Muscle of leg (tissue), 11 donors: ENCODE data around the gene ZNF492. TPM values are rescaled to one million over a fixed set of nuclear protein-coding genes. Genes with fewer than 3 reads are reported as not detected.
"Not testable (repeated sequence)": the region's sequence is repeated elsewhere in the genome, so short reads cannot be mapped to it uniquely, and the experiment has no call there.

Experiments used
- DNase-seq: peaks from one replicate; pipeline ENCODE4 v3.0.0; 2013
- H3K27ac ChIP-seq: one replicate; pipeline ENCODE4 v1.5.1; 2013; ENCODE audit warnings: mild to moderate bottlenecking, low read length, control low read depth
- H3K27me3 ChIP-seq: one replicate; pipeline ENCODE4 v1.6.1; 2013; ENCODE audit warnings: low read length; ENCODE audit not compliant: control insufficient read depth, insufficient read depth
- H3K36me3 ChIP-seq: one replicate; pipeline ENCODE4 v1.6.1; 2013; ENCODE audit warnings: low read length; ENCODE audit not compliant: control insufficient read depth, insufficient read depth
- H3K4me1 ChIP-seq: one replicate; pipeline ENCODE4 v1.6.1; 2013; ENCODE audit warnings: low read length; ENCODE audit not compliant: control insufficient read depth, insufficient read depth
- H3K4me3 ChIP-seq: one replicate; pipeline ENCODE4 v1.5.1; 2013; ENCODE audit warnings: low read length, control low read depth
- H3K9me3 ChIP-seq: replicated peaks from 2 replicates; pipeline ENCODE4 v1.6.1; 2013; ENCODE audit warnings: low read depth, low read length; ENCODE audit not compliant: control insufficient read depth
- WGBS: methylation state at CpG from one replicate; pipeline ENCODE4 v1.1.5; 2013; ENCODE audit warnings: missing lambda C conversion rate; ENCODE audit not compliant: insufficient coverage; 5-methylcytosine and 5-hydroxymethylcytosine counted together
- polyA plus RNA-seq, 8 donors: library from polyadenylated mRNA; unstranded; fragments of 120-200 nt; gene quantifications; one replicate each; pipeline versions ENCODE4 v1.2.1 to v1.2.3, GENCODE V29; 2013; ENCODE audit warnings: inconsistent platforms in 1 of 8, low replicate concordance in 1 of 8; ENCODE audit not compliant: insufficient read length in 8 of 8, insufficient read depth in 1 of 8
- total RNA-seq: library from RNA; stranded (reverse); fragments of 120-200 nt; gene quantifications from one replicate; pipeline ENCODE4 v1.2.4, GENCODE V29; 2013

The ZNF492 gene
- total and polyA plus RNA-seq, 9 donors: 0.72 to 1.4 (median 1.1) TPM

DNA sequence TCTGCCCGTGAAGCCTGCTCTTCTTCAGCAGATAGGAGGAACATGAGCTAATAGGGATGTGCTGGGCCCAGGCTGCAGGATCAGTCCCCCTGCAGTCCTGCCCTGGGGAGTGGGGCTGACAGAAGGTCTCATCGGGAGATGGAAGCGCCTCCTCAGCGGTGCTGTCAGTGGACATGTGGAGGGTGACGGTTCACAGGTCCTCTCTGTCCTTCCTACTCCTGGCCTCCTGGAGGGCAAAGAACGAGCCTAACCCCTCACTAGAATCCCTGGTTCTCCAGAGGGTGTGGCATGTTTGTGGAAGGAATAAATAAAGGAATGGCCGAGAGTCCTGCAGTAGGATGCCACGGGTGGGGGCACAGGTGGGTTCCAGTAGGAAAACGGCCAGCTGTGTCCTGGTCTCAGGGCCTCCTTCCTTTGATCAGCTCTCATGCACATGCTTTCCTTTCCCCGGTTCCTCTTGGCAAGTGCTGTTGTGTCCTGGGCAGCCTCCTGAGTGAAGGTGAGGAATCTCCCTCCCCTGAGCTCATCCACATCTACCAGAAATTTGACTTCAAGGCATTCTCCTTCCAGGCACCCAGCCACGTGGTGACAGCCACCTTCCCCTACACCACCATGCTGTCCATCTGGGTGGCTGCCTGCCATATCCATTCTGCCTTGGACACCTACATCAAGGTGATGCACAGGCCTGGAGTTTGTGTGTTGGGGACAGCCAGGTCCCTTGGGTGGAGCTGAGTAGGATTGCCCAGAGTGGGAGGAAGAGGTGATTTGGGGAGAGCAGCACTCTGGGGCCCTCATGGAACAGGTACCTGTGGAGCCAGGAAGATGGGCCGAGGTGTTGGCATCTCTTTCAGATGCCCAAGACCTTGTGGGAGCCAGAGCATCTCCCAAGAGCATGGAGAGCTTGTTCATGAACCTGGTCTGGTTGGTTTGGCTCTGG is 28.6 kb upstream of the ZNF492 start:
- H3K9me3 ChIP-seq: peaks cover 44% of the 10 kb centered on the region
- H3K4me1 ChIP-seq: no peaks in the 10 kb centered on the region
- no peaks in the 10 kb centered on the region for H3K36me3 ChIP-seq
- H3K4me3 ChIP-seq: no peak overlapping the region
- H3K27me3 ChIP-seq: no peaks in the 10 kb centered on the region
- WGBS: 65% methylated on average over 8 of the region's 12 CpGs
- no peak for DNase-seq
- H3K27ac ChIP-seq: no peak overlapping the region

DNA sequence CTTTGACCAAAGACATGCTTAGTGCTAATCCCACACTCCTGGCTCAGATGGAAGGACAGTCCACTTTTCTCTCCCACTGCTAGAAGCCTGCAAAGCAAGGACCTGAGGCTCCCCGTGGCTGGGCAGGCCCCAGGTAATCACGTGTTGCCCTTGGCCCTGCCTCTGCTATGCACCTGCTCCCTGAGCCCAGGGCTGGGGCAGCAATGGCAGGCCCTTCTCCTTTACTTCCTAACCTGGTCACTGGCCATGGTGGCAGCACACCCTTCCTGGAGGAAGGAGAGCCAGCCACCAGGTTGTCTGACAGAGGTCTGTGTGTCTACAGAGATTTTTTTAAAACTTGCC is 27.9 kb upstream of the ZNF492 start:
- no peaks in the 10 kb centered on the region for H3K36me3 ChIP-seq
- no peak for DNase-seq
- H3K4me3 ChIP-seq: no peak overlapping the region
- 77% methylated on average over 2 of the region's 2 CpGs for WGBS
- H3K9me3 ChIP-seq: peaks cover 39% of the 10 kb centered on the region
- H3K27me3 ChIP-seq: no peaks in the 10 kb centered on the region
- no peak overlapping the region for H3K27ac ChIP-seq
- H3K4me1 ChIP-seq: no peaks in the 10 kb centered on the region

DNA sequence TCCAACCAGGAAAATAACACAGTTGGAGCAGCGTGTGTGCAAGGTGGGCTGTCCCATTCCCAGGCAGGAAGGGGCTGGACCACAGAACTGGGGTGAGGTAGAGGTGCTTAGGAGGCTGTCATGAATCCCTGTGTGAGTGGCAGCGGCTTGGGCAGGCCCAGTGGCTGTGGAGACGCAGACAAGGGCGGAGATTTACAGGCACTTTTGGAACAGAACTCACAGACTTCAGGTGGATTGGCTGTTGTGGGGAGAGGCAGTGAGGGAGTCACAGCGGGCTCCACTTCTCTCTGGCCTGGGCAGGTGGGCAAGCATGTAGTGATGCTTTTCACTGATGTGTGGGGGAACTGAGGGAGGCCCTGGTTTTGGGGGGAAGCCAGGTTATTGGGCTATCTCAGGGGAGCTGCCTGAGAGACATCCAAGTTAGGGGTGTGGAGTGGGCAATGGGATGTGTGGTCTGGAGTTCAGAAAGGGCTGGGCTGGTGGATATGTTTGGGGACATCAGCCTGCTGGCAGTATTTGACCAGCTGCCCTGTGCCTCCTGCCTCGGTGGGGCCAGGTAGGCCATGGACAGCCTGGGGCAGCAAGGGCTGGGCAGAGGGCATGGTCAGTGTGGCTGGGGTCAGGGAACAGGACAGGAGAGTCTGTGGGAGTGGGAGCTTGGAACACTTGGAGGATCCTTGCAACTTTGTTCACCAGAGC is 27.0 kb upstream of the ZNF492 start:
- WGBS: 76% methylated on average over 6 of the region's 6 CpGs

DNA sequence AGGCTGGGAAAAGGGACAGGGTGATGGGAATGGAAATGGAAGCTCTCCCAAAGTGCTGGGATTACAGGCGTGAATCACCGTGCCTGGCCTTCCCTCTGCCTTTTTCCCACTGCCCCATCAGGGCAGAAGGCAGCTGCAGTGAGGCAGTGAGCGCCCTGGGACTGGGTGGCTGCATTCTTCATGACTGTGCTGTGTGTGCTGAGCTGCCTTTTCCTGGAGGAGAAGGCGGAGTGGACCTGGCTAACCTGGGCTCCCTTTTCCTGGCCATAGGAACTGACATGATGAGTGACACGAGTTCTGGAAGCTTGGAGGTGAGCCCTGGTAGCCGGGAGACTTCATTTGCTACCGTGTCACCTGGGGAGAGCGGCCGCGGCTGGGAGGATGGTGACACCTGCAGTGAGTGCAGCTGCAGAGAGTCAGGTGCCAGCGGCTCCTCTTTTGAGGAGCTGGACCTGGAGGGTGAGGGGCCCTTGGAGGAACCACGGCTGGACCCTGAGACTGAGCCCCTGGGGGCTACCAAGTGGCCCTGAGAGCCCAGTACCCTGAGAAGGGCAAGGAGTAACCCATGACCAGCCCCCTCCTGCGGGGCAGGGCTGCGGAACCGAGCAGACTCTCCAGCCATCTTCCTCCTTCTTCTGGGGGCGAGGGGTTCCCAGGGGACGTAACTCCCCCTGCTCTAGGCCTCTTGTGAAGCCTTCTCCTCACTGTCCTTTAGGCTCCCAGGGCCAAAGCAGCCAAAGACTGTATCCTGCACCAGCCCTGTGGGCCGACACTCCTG is 26.3 kb upstream of the ZNF492 start:
- no peaks in the 10 kb centered on the region for H3K36me3 ChIP-seq
- H3K27ac ChIP-seq: no peak overlapping the region
- WGBS: 75% methylated on average over 15 of the region's 18 CpGs
- no peak for DNase-seq
- H3K27me3 ChIP-seq: no peaks in the 10 kb centered on the region
- H3K4me1 ChIP-seq: no peaks in the 10 kb centered on the region
- no peak overlapping the region for H3K4me3 ChIP-seq
- peaks cover 39% of the 10 kb centered on the region for H3K9me3 ChIP-seq

More for the DNA sequence above, 27.0 kb upstream of the ZNF492 start:
- Histone ChIP-seq H3K27ac (no peak overlapping the region), H3K9me3 (peaks cover 41% of the 10 kb centered on the region), H3K4me1 (no peaks in the 10 kb centered on the region), H3K27me3 (no peaks in the 10 kb centered on the region), H3K36me3 (no peaks in the 10 kb centered on the region), H3K4me3 (no peak overlapping the region)
- DNase-seq: no peak

DNA sequence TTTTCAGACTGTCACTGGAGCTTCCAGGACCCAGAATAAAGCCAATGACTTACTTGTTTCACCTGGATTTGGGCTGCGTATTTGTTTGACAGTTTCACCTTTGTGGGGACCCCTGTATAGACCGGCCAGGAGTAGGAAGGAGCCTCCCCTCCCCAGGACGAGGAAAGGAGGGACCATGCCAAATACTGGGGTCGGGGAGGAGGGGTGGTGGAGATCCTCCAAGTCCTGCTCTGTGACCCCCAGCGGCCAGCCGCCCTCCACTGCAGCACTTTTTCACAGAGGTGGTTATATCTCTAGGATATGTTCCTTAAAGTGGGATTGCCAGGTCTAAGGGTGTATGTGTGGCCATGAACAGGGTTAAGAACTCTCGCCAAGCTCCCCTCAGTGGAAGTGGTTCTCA is 25.7 kb upstream of the ZNF492 start:
- no peaks in the 10 kb centered on the region for H3K36me3 ChIP-seq
- no peak for DNase-seq
- 83% methylated on average over 1 of the region's 7 CpGs for WGBS
- no peaks in the 10 kb centered on the region for H3K4me1 ChIP-seq
- H3K27me3 ChIP-seq: no peaks in the 10 kb centered on the region
- peaks cover 35% of the 10 kb centered on the region for H3K9me3 ChIP-seq
- no peak overlapping the region for H3K27ac ChIP-seq
- H3K4me3 ChIP-seq: no peak overlapping the region

DNA sequence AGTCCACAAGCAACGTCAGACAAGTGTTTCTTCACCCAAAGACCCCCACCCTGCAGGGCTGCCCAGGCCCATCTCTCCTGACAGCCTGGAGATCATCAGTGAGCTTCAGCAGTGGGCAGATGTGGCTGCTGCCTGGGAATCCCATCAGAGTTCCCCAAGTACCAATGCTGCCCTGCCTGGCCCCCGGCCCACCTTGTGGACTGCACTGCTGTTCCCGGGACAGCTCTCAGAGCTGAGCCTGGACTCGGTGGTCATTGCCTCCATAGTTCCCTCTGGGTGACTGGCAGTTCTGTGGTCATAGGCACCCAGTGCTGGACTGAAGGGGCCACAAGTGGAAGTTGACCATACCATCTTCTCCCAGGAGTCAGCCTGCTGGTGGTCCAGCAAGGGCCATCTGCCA is 24.5 kb upstream of the ZNF492 start:
- DNase-seq: no peak
- Histone ChIP-seq H3K36me3 (no peaks in the 10 kb centered on the region), H3K27ac (no peak overlapping the region), H3K4me1 (no peaks in the 10 kb centered on the region), H3K27me3 (no peaks in the 10 kb centered on the region), H3K9me3 (peaks cover 26% of the 10 kb centered on the region), H3K4me3 (no peak overlapping the region)
- WGBS: 84% methylated on average over 4 of the region's 4 CpGs

DNA sequence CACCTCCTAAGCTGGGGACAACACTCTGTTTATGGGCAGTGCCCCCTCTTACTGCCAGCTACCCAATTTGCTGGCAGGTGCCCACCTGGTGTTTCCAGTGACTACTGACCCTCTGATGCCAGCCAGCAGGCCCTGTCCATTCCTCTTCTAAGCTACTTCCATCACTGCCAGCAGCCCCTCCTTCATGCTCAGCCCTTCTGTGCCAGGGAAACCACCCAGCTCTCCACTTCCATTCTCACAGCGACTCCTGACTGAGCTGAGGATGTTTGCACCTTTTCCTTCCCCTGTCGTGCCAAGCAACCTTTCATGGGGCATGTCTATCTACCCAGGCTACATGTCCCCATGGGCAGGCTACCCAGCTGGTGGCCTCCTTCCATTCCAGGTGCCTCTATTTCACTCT is 24.0 kb upstream of the ZNF492 start:
- no peaks in the 10 kb centered on the region for H3K36me3 ChIP-seq
- H3K9me3 ChIP-seq: peaks cover 23% of the 10 kb centered on the region
- H3K27ac ChIP-seq: no peak overlapping the region
- 79% methylated on average over 2 of the region's 2 CpGs for WGBS
- no peaks in the 10 kb centered on the region for H3K4me1 ChIP-seq
- DNase-seq: no peak
- no peaks in the 10 kb centered on the region for H3K27me3 ChIP-seq
- H3K4me3 ChIP-seq: no peak overlapping the region

DNA sequence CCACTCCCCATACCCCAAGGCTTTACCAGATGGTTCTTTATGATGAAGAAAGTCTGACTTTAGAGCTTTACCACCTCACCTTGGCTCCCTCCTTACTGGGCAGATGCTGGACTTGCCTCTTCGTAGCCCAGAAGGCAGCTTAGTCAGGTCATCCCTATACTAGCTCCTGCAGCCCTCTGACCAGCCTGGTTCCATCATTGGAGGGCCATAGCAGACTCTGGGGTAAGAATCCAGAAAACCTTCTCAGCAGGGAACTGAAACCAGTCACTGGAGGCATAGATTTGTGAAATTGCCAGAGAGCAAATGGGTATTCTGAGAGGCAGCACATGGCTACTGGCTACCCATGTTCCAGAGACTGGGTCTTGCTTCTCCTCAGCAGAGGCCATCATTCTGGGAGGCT is 21.8 kb upstream of the ZNF492 start:
- Histone ChIP-seq H3K27ac (no peak overlapping the region), H3K4me1 (no peaks in the 10 kb centered on the region), H3K27me3 (no peaks in the 10 kb centered on the region), H3K36me3 (no peaks in the 10 kb centered on the region), H3K4me3 (no peak overlapping the region), H3K9me3 (peaks cover 14% of the 10 kb centered on the region)
- 40% methylated on average over 1 of the region's 1 CpG for WGBS
- no peak for DNase-seq

DNA sequence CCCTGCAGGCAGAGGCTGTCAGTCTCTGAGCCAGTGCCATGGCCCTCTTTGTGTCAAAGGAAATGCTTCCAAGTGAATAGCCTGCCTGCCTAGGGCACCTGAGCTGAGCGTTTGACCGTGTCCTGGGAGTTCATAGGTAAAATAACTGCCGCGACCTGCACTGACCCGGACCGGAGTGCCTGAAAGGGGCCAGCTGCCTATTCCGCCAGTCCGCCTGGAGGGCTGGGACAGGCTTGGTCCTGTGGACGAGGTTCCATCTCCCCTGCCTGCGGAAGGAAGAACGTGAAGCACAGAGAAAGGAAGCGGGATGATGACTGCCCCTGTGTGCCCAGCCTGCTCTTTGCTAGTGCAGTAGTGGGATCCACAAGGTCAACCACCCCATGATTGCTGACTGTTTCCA is 17.5 kb upstream of the ZNF492 start:
- H3K9me3 ChIP-seq: peaks cover 5% of the 10 kb centered on the region
- 92% methylated on average over 11 of the region's 12 CpGs for WGBS

DNA sequence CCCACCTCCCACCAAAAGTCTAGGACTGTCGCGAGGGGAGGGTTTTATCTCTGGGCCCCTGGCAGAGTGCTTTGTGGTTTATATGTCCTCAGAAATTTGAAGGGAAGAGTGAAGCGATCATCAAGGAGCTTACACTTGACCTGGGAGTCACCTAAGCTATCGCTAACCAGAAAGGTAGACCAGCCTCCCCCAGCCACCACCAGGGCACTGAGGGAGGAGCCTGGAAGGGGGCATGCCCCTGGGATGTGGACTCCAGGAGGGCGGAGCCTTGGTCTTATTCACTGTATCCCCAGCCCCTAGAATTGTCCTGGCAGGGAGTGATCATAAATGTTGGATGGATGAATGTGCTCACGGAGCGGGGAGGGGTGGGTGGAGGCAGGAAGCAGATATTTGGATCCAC is 16.9 kb upstream of the ZNF492 start:
- not testable (repeated sequence) for DNase-seq, H3K27me3 ChIP-seq, H3K36me3 ChIP-seq, H3K27ac ChIP-seq, H3K9me3 ChIP-seq, H3K4me1 ChIP-seq, H3K4me3 ChIP-seq
- no CpG with 5 or more reads among the region's 7 CpGs for WGBS

More for the DNA sequence above, 17.5 kb upstream of the ZNF492 start:
- no peaks in the 10 kb centered on the region for H3K4me1 ChIP-seq
- no peak for DNase-seq
- no peaks in the 10 kb centered on the region for H3K36me3 ChIP-seq
- no peak overlapping the region for H3K27ac ChIP-seq
- no peak overlapping the region for H3K4me3 ChIP-seq
- H3K27me3 ChIP-seq: no peaks in the 10 kb centered on the region
